Kidney tubule cell (primary cell): ENCODE measurements around the gene FAT4.
A peak's percentile ranks its signal among the peaks of the same experiment; 100 is the strongest.

Experiments
- DNase-seq: peaks from one replicate; pipeline ENCODE4 v3.0.0-alpha.2; 2018; ENCODE audit warnings: low spot score

Gene FAT4

DNA sequence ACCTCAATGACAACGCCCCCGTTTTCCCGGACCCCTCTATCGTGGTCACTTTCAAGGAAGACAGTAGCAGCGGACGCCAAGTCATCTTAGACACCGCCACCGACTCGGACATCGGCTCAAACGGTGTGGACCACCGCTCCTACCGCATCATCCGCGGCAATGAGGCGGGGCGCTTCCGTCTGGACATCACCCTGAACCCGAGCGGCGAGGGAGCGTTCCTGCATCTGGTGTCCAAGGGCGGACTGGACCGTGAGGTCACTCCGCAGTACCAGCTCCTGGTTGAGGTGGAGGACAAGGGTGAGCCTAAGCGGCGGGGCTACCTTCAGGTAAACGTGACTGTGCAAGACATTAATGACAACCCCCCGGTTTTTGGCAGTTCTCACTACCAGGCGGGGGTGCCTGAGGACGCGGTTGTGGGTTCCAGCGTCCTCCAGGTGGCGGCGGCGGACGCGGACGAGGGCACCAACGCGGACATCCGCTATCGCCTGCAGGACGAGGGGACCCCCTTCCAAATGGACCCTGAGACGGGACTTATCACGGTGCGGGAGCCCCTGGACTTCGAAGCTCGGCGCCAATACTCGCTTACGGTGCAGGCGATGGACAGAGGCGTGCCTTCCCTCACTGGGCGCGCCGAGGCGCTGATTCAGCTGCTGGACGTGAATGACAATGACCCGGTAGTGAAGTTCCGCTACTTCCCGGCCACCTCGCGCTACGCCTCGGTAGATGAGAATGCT lies 2.2 kb downstream of the FAT4 start:
- peak; percentile 67 for DNase-seq

DNA sequence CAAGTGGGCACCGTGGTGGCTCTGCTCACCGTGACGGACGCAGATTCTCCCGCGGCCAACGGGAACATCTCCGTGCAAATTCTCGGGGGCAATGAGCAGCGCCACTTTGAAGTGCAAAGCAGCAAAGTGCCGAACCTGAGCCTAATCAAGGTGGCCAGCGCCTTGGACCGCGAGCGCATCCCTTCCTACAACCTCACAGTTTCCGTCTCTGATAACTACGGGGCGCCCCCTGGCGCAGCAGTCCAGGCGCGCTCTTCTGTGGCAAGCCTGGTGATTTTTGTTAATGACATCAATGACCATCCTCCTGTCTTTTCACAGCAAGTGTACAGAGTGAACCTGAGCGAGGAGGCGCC lies 2.7 kb downstream of the FAT4 start:
- peak; percentile 74 for DNase-seq

DNA sequence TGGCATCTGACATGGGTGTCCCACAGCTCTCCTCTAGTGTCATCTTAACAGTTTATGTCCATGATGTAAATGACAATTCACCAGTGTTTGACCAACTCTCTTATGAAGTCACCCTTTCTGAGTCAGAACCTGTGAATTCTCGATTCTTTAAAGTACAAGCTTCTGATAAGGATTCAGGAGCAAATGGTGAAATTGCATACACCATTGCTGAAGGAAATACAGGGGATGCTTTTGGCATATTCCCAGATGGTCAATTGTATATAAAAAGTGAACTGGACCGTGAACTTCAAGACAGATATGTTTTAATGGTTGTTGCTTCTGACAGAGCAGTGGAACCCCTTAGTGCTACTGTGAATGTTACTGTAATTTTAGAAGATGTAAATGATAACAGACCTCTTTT lies 4.6 kb downstream of the FAT4 start:
- DNase-seq = no peak

DNA sequence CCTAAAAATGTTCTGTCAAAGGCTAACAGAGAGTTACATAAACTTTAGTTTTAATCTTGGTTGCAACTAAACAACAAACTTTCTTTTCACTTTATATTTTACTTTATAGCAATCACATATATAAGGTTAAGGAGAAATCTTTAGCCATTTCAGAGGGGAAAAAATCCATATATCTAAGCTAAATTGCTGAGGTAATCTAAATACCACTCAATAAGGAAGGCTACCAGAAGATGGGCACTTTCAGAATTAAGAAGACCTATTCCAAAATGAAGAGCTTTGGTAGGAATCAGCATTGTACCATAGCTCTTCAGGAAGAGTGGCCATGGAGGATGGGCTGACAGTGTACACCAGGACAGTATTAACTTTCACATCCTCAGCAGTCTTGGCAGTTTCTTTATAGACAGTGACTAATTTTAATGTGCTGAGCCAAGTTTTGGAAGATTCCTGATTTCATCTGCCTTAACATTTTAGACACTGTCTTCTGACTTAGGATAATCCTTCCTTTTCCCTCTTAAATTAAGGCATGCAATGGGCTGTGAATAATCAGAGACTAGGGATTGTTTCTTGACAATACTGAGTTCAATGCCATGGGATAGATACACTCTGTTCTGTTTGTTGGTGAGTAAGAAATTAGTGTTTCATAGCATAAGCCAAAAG lies 7.1 kb downstream of the FAT4 start:
- peak; percentile 36 for DNase-seq

DNA sequence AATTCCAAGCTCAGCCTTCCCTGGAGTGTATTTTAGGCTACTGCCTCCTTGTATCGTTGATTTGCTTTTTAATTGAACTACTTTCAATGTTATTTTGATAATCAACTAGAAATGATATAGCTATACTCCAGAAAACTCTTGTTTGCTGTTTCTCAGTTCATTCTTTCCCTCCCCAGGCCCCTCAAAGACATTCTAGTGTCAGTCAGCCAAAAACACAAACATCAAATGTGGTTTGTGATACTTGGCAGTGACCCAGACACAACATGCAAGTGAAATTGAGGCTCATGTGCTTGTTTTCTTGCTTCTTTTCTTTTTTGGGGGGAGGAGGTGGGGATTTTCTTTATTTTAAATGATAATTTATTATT lies 7.6 kb downstream of the FAT4 start:
- peak; percentile 38 for DNase-seq

DNA sequence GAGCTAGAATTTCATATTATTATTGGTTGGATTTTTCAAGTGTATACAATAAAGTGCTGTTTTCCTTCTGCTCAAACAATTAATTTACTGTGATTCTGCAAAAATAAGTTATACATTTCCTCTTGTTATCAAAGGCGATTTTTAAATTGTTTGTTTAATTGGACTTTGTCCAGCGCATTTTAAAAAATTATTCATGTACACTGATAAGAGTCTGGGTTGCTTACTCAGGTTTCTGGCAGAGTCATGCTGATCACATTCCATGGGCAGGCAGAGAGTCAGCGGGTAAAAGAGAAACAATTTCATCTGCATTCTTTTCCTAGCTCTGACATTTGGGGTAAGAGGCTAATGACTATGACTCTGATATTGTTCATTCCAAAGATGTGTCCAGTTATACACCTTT lies 8.9 kb downstream of the FAT4 start:
- peak; percentile 81 for DNase-seq

DNA sequence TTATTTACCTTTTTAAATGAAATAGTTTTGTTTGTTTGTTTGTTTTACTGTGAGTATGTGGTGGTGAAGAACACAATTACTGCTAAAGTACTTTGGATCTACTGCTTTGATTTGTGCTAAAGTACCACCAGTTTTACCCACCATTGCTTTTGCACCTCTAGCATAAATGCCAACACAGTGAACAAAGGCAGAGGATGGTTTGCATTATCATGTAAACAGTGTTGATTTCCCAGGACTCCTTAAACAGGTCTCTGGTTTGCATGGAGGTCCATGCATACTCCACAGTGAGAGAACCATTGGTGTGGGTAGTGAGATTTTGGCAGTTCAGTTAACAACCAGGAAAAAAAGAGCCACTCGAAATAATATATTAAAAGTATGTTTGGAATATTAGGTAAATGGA lies 11.0 kb downstream of the FAT4 start:
- DNase-seq = no peak

DNA sequence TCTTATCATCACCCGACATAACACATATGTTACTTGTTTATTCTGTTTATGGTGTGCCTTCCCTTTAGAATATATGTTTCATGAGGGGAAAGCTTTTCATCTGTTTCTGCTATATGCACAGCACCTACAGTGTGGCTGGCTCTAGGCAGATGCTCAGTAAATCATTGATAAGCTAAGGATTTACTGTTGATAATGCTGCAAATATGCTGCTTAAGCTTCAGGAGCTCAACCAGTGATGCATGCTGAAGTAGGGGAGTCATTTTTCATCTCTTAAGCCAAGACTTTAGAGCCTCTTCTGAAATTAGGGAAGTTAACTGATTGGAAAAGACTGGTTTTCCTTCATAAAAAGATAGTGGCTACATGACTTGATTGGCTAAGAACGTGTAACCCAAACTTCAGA lies 16.4 kb downstream of the FAT4 start:
- DNase-seq = peak; percentile 49

DNA sequence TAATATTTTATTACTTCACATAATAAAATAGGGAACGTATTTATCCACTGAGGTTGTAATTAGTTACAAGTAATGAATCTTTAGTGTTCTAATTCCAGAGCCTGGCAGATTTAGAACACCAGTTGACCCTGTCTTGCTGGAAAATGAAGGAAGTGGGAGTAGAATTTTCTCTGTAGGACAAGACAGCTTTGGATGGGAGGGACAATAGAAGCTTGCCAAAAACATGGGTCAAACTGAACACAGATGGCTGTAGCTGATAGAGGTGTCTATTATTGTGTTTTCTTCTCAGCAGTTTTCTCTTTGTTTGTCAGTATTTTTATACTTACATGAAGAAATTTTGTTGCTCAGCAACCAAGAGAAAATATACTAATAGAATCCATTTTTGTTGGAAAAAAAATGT lies 20.2 kb downstream of the FAT4 start:
- no peak for DNase-seq

DNA sequence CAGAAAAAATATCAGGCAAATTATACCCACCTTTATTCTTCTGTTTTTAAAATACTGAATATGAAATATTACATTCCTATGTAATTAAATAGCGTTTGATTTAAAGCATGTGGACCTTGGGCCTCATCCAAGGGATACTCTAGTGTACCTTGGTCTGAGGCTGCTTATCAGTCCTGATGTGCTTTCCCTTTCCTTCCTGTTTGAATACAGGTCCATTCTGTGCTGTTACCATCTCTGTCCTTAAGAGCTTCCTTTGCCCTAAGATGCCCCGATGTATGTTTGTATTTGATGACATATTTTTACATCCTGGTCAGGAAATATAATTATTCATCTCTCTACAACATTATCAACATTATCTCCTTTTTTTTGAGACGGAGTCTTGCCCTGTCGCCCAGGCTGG lies 24.1 kb downstream of the FAT4 start:
- no peak for DNase-seq

DNA sequence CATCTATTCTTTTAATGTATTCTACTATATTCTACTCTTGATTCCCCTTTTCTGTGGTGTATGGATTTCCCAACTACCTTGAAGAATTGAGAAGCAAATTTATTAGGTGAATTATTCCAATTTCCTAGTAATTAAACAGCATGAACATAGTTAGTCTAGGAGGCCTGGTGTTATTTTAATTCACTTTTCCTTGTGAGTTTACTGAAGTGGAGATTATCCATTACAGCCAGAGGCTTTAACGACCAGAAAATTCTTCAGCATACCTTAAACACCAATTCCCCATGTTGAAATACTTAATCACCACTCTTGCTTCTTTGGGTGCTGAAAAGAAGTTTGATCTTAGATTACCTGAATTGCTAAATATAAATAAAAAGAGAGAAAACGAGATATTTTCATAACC lies 29.4 kb downstream of the FAT4 start:
- DNase-seq = no peak

DNA sequence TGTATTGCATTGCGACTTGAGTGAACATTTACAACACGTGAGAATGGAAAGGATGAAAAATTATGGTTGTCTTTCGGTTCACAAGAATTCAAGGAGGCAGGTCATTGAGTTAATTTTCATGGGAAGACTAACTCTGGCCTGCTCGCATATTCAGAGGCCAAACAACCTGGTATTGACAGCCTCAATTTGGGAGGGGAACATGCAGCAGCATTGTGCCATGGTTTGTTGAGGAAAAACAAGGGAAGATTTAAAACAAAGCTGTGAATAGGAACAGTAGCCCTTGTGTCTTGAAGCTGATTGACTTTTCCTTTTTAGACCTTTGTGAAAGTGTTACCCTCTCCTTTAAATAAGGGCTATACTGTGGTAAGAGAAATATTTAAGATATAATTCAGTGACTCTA lies 31.9 kb downstream of the FAT4 start:
- no peak for DNase-seq

DNA sequence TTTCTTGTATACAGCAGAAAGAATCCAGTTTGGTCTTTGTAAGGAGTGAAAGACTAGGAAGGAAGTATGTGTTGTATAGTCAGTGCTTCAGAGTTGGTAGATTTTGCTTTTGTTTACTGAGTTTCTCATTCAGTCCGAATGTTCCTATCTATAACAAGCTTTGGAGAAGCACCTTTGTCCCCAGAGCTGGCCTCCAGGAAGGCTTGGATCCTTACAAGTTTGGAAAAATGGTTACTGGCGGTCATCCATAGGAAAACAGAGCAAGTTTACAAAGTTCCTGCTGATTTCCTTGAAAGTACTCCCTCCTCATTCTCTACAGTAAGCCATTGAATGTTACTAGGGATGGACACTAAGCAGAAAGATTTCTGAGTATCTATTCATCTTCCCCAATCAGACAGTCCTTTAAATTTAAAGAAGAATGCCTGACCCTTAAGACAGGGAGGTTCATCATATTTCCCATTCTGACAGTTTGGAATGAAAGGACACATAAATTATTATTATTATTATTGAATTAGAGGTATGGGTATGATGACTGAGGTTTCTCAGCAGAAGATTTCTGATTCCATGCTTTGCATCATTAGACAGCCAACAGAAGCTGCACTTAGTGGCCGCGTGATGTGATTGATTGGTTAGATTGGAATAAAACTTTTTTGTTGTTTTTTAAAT lies 35.8 kb downstream of the FAT4 start:
- no peak for DNase-seq

DNA sequence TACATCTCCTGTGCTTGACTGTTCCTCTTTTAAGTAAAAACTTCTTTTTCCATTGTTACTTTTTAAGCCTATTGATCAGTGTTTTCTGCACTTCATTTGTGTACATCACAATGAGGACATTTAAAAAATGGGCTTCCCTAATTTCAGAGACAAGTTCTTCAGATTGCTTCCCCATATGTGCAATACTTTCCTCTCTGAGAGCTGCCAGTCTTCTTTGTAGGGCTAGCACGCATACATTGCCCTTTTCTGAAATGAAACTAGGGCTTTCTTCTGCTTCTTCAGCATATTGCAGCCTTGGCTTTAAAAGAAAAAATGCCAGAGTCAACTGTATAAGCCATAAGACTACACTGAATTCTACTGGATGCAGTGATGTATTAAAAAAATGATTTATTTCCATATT lies 37.8 kb downstream of the FAT4 start:
- DNase-seq = no peak

DNA sequence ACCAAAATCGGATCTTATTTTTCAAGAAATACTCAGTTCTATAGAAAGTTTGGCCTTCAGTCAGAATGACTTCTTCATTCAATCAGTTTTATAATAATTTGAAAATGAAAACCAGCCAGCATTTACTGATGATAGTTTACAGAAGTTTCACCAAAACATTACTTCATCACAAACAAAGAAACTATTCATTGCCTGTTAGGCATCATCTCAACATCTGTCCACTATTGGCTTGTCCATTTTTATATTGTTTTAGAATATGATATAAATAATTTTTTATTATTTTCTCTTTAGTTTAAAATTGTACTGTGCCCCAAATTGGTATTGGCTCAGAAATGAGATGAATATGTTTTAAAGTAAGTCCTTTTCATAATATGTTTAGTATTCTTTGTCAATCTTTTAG lies 38.4 kb downstream of the FAT4 start:
- no peak for DNase-seq

DNA sequence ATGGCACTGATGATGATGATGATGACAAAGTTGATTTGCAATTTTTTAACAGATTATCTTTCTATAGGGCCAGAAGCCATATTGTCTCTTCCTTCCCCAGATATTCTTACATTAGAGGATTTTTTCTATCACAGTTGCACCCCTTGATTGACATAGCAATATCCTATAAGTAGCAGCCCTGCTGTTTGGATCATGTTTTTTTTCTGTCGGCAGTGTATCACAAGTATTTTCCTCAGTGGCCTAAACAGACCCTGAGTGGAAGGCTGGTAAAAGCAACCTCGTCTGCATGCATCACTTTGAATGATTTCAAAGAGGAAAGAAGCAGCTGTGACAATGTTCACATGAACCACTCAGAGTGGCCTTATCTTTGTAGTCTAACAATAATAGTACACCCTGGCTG lies 41.0 kb downstream of the FAT4 start:
- no peak for DNase-seq

DNA sequence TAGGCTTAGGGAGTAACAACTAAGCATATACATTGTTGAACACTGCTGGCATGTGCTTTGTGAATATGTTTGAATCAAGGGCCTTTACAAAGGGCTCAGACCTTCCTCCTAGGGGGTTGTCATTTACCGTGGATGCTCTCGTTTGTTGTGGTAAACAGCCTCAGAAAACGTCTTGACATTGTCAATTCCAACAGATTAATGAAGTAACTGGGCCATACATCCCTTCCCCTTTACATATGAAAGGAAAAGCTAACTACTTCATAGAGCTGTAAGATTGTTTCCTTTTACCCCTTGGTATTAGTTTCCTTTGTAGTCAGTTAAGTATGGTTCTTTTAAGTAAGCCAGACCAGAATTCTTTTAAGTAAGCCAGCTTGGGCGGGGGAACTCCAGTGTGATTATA lies 42.9 kb downstream of the FAT4 start:
- DNase-seq = no peak

DNA sequence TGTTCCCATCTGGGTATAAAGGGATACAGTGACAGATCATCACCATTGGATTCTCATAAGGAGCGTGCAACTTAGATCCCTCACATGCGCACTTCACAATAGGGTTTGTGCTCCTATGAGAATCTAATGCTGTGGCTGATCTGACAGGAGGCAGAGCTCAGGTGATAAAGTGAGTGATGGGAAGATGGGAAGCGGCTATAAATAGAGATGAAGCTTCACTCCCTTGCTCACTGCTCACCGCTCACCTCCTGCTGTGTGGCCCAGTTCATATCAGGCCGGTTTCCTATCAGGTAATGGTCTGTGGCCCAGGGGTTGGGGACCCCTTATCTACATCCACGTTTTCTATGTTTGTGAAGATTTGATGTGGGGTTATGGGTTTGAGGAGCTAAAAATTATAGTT lies 43.7 kb downstream of the FAT4 start:
- no peak for DNase-seq

DNA sequence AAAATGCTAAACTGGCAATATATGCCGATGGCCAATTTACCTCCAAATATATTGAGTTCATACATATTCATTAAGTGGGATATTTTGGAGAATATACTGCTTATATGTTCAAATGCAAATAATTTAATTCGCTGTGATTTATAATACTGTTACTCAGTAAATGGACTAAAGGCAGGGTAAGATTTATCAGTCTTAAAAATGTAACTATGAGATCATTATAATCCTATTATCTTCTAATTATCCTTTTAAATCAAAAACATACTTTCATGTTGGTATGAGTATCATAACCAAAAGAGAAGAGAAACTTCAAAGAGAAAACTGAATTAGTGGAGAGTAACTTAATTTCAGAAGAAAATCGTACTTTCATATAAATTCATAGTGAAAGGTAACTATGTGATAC lies 44.6 kb downstream of the FAT4 start:
- no peak for DNase-seq

DNA sequence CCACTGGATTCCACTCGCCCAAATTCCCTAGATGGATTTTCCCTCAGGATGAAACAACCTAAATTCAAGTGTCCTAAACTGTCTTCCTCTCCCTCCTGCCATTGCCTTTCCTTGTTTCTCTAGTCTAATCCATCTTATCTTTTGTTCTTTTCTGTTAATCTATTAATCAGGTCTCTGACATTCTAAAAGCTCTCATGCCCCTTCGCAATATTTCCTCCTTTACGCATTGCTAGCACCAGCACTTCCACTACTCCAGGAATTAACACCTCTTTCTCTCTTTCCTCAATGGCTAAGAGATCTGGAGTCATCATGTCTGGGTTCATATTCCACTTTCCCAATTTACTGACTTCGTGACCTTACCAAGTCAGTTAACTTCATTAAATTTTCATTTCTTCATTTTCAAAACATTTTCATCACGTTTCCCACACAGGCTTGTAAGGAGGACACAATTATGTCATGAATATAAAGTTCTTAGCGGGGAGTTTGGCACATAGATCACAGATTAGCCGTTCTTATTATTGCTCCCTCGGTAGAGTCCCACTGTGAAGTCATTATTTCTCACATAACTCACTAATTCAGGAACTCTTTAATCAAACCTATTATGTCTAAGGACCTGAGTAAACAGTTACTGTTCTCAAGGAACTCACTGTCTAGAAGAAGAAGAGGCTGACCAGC lies 45.3 kb downstream of the FAT4 start:
- no peak for DNase-seq

DNA sequence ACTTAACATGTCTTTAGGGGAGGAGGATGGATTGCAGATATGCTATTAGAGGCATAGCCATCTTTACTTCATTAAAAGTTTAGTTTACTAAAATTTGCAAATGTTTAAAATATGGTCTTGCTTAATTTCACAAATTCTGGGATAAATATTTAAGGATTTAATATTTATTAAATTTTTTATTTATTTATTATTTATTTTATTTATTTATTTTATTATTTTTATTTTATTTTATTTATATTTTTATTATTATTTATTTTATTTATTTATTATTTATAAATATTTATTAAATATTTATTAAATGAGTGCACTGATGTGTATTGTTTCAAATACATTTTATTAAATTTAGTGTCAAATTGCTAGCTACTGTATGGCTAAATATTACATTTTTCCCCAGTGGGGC lies 46.0 kb downstream of the FAT4 start:
- no peak for DNase-seq
